ENCODE data around the gene CCDC57.
"Not testable (repeated sequence)": the region's sequence is repeated elsewhere in the genome, so short reads cannot be mapped to it uniquely, and the experiment has no call there.

Gene CCDC57

DNA sequence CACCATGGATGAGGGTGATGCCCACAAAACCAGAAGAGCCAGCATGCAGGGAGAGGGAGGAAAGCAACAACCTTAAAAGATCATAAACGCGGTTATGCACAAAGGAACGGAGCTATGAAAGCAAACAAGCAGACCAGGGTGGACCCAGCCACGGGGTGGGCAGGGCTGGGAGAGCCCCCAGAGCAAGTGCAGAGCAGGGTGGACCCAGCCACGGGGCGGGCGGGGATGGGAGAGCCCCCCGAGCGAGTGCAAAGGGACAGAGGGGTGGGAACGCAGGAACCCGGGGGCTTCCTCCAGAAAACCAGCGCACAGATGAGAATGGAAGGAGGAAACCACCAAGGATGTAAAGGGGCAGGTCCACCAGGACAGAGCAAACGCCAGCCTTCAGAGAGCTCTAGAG is 33.2 kb downstream of the CCDC57 start:
- DNase-seq (ENCODE audit: low read depth in 1 of 2, low spot score in 1 of 2), result no peak

DNA sequence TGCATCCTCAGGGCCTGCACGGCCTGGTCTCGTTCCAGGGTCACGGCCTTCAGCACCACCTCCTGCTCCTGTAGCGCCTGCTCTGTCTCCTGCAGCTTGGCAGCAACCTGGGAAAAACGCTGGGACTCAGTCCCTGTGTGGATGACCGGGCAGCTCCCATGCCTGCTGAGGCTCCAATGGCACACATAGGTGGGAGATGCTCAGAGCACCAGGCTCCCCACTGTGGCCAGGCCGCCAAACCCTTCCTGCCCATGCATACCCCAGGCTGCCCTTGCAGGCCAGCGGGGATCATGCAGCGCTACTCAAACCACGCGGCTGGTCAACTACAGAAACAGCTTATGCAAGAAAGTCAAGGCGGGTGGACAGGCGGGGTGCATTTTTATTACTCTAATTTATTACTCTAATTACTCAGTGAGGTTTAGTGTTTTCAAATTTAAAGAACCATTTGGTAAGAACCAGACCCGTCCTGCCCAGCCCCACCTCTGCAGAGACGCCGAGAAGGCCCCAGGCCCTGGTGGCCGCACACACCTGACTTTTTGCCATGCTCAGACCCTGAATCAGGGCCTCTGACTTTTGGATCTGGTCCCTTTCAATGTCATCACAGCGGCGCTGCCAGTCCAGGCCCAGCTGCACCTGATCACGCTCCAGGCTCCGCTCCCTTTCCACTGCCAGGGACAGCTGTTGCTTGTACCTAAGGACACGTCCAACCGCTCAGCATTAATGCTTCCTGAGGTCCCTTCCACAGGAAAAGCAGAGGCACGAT is 34.0 kb downstream of the CCDC57 start:
- DNase-seq (ENCODE audit: low read depth in 1 of 2, low spot score in 1 of 2), result no peak

DNA sequence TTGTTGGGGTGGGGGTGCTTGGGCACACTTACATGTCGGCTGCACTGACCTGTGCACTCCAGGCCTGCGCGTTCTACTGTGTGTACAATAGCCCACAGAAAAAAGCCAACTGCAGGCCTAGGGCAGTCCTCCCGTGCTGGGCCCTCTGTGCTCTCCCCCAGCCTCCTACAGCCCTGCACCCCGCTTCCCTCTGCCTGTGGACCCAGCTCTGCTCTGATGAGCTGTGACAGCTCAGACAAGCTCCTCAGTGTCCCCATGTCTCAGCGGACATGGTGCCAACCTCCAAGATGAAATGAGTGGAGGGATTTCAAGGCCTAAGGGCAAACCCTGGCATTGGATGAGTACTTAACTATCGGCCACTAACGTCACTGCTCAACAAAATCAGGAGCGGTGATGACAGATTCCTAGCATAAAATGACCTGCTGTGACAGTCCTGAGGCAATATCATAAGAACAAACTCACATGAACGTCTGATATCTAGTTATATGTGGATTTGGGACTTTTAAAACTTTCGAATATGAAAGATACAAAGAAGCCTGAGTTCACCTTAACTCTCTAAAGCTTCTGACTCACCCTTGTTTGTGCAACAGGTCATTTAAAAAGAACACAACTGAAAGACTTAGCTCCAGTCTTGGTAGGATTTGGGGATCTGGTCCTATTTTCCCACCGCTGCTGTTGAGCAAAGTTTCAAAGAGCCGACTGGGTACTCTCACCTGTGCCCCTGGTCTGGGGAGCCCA is 34.7 kb downstream of the CCDC57 start:
- no peak for DNase-seq (ENCODE audit: low read depth in 1 of 2, low spot score in 1 of 2)

DNA sequence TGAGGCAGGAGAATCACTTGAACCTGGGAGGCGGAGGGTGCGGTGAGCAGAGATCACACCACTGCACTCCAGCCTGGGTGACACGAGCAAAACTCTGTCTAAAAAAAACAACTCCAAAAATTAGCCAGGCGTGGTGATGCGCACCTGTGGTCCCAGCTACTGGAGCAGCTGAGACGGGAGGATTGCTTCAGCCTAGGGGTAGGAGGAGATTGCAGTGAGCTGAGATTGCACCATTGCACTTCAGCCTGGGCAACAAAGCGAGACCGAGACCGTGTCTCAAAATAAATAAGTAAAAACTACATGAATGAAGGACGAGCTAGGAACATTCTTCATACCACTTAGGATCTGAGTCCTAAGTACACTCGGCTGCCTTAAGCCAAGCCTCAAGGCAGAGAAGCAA is 35.4 kb downstream of the CCDC57 start:
- DNase-seq (ENCODE audit: low read depth in 1 of 2, low spot score in 1 of 2), result no peak

DNA sequence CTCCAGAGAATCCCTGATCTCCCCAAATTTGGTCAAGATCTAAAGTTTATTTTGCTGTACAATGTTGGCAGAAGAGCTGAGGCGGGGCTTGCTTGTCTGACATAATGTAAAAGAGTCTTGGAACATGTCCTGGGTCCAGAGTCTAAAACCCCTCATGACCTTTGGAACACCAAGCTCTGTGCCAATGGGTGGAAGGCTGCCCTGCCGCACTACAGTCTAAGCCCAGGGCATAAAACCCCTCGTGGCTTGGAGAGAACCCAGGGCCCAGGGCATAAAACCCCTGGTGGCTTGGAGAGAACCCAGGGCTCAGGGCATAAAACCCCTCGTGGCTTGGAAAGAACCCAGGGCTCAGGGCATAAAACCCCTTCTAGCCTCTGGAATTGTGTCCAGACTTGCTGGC is 36.7 kb downstream of the CCDC57 start:
- no peak for DNase-seq (ENCODE audit: low read depth in 1 of 2, low spot score in 1 of 2)

DNA sequence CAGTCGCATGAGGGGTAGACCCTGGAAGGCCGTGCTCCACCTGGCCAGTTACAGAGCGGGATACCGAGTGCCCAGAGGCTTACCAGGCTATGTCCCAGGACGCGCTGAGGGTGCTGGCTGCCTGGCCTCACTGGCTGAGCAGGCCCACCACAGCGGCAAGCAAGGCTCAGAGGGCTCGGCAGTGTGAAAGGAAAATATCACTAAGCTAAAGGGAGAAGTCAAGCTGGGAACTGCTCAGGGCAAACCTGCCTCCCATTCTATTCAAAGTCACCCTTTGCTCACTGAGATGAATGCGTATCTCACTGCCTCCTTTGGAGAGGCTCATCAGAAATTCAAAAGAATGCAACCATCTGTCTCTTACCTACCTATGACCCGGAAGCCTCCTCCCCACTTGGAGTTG is 37.4 kb downstream of the CCDC57 start:
- no peak for DNase-seq (ENCODE audit: low read depth in 1 of 2, low spot score in 1 of 2)

DNA sequence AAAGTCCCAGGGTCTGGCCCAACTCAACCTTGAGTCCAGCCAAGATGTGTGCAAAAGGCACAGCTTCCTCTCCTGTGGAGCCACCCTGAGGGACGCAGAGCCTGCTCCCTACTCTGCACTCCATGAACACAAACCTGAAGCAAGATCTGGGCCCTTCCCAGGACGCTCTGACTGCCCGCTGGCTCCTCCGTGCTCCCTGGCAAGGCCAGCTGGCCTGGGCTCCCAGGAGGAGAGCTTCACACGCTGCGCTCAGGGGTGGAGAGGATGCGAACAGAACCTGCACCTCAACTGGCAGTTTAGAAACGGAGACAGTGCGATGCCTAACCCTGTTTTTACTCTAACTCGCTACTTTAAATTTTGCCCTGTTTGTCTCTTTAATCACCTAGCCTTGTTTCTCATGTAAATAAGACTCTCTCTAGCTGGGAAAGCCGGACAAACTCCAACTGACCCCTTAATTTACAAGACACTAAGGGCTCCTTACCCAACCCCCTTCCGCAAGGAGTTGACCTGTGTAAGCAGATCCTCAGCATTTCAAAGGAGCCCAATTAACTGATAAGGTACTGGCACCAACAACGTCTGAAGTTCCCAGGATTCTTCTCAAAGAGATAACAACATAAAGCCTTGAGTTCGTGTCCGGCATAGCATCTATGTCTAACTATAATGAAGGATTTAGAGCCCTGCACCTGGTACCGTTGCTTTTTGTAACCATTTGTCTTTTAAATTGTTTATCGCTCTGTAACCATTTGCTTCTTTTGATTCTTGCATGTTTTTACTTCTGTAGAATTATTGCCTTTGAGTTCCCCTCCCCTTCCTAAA is 38.4 kb downstream of the CCDC57 start:
- DNase-seq (ENCODE audit: low read depth in 1 of 2, low spot score in 1 of 2), result not testable (repeated sequence)

DNA sequence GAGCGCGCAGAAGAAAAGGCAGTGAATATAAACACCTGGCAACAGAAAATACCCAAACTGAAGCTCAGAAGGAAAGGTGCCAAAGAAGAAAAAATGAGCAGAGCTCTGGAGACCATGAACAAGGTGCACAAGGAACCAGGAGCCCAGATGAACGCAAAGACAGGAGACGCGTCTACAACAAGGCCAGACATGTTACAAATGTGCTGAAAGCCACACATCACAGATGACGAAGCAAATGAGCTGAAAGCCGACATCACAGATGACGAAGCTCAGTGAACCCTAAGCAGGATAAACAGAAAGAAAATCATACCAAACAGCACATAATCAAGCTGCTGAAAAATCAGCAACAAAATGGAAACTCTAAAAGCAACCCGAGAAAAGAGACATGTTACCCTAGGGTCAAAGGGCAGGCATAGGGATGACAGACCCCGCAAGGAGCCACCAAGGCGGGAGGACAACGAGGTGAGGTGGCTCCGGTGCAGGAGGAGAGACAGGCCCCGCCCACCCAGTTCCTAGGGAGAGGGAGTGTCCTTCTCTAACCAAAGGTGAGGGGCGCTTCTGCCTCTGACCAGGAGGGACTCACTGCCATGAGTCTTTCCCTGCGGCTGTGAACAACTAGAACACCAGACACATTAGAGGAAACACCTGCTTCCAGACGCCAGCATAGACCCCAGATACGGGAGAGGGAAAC is 39.1 kb downstream of the CCDC57 start:
- DNase-seq (ENCODE audit: low read depth in 1 of 2, low spot score in 1 of 2), result no peak

DNA sequence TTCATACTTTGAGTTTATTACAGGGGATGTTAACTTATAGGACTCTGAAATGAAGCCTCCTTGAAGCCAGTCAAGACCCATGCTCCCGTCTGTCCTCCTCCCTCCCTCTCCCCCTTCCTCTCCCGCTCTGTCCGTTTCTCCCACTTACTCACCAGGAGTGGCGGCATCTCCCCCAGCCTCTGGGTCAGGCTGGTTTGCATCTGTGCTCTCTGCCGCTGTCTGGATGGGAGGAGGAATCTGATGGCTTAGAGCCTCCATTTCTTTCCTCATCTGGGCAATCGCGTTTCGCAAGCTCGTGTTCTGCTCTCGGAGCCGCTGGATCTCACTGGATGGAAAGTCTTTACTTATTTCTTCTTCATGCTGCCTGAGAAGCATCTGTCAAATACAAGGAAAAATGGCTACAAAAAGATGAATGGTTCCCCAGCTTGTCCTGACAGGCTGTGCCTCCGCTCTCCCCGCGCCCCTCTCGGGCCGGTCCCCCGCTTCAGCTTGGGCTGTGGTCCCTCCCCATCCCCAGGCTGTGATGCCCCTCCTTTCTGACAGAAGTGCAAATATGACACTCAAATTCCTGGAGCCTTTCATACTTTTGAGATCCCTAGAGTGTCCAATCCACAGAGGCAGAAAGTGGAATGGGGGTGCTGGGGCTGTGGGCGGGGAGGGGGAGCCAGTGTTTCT is 40.0 kb downstream of the CCDC57 start:
- DNase-seq (ENCODE audit: low read depth in 1 of 2, low spot score in 1 of 2), result no peak

DNA sequence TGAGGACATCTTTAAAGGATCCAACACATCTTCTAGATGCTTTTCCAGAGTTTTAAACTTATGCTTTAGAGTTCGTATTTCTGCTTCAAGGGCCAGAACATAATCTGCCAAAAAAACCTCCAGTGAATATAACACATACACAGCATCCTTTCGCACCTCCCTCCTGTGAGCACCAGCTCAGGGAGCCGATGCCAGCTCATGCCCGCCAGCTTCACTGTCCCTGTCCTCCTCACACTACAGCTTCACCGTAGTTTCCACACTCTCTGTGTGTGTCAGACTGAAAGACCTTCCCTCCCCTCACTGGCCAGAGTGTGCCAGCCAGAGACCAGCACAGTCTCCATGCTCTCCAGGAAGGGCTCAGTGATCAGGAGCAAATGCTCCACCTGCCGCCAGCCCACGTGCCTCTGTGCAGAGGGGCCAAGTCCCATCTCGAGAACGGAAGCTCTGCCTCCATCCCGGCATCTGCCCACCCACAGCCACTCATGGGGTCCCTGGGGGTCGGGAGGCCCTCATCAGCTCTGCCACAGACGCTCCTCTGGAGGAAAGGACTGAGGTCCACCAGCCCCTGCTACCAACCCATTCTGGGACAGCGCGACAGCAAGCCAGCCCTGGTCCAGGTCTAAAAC is 40.8 kb downstream of the CCDC57 start:
- DNase-seq (ENCODE audit: low read depth in 1 of 2, low spot score in 1 of 2), result no peak

DNA sequence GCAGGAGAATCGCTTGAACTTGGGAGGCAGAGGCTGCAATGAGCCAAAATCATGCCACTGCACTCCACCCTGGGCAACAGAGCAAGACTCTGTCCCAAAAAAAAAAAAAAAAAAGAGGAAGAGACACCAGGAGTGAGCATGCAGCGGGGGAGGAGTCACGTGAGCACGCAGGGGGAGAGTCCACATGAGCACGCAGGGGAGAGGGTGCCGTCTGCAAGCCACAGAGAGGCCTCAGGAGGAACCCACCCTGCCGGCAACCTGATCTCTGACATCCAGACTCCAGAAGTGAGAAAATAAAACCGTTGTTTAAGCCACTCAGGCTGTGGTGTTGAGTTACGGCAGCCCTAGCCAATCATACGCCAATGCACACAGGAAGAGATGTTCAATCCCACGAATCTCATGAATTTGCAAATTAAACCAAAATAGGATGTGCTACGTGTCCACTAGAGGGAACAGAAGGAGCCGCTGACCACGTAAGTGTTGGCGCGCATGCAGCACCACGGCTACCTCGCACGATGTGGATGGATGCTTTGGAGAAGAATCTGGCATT is 42.2 kb downstream of the CCDC57 start:
- DNase-seq (ENCODE audit: low read depth in 1 of 2, low spot score in 1 of 2), result no peak

DNA sequence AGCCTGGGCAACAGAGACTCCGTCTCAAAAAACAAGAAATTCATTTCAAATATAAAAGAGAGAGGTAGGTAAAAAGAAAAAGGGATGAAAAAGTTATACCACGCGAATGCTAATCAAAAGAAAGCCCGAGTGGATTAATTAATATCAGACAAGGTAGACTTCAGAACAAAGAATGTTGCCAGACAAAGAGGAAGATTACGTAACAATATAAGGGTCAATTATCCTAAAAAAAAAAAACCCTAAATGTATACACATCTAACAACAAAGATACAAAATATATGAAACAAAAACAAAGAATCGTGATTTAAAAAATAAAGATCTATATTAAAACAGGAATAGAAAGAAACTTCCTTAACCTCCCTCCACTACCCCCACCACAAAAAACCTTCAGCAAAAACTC is 44.1 kb downstream of the CCDC57 start:
- DNase-seq (ENCODE audit: low read depth in 1 of 2, low spot score in 1 of 2), result no peak

DNA sequence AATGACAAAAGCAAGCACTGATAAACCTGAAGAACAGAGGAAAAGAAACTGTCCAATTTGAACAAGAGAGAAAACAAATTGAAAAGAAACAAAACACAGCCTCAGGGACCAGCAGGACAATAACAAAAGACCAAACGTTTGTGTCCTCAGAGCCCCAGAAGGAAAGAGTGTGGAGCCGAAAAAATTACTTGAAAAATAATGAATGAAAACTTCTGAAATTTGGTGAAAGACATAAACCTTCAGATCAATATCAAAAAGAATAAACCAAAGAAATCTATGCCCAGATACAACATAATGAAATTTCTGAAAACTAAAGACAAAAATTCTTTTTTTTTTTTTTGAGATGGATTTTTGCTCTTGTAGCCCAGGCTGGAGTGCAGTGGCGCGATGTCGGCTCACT is 45.6 kb downstream of the CCDC57 start:
- no peak for DNase-seq (ENCODE audit: low read depth in 1 of 2, low spot score in 1 of 2)

DNA sequence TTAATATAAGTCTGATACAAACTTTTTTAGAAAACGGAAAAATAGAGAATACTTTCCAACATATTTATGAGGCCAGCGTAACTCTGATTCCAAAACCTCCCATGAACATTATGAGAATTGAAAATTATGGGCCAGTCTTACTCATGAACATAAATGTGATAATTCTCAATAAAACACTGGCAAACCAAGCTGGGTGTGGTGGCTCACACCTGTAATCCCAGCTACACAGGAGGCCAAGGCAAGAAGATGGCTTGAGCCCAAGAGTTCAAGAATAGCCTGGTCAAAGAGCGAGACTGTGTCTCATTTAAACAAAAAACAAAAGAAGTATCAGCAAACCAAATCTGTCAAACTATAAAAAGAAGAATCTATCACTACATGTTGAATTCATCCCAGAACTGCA is 47.8 kb downstream of the CCDC57 start:
- DNase-seq (ENCODE audit: low read depth in 1 of 2, low spot score in 1 of 2), result no peak

DNA sequence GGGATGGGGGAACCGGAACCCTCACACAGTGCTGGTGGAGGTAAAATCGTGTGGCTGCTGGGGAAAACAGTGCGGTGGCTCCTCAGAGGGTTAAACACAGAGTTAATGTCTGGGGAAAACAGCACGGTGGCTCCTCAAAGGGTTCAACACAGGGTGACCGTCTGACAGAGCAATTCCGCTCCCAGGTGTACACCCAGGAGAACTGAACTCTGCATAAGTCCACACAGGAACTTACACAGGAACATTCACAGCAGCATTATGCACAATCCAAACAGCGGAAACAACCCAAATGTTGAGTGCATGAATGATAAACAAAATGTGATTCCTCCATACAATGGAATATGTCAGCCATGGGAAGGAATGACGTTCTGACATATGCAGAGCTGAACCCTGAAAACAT is 51.4 kb downstream of the CCDC57 start:
- no peak for DNase-seq (ENCODE audit: low read depth in 1 of 2, low spot score in 1 of 2)

DNA sequence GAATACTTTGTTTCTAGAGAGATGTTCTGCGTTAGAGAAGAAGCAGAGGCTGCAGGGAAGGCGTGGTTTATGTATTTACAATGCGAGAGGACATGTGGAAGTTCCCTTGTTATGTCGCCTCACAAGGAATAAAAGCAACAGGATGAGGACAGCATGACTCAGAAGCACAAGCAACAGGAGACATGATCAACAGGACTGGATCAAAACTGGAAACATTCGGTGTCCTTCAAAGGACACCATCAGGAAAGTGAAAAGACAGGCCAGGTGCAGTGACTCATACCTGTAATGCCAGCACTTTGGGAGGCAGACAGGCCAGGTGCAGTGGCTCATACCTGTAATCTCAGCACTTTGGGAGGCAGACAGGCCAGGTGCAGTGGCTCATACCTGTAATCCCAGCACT is 52.6 kb downstream of the CCDC57 start:
- no peak for DNase-seq (ENCODE audit: low read depth in 1 of 2, low spot score in 1 of 2)

DNA sequence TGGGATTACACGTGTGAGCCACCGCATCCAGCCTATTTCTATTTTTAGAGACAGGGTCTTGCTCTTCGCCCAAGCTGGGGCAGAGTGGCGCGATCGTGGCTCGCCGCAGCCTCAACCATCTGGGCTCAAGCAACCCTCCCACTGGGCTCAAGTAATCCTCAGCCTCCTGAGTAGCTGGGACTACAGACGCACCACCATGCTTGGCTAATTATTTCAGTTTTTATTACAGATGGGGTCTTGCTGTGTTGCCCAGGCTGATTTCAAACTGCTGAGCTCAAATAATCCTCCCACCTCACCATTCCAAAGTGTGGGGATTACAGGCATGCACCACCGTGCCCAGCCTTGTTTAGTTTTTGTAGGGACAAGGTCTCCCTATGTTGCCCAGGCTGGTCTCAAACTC is 53.8 kb downstream of the CCDC57 start:
- no peak for DNase-seq (ENCODE audit: low read depth in 1 of 2, low spot score in 1 of 2)

DNA sequence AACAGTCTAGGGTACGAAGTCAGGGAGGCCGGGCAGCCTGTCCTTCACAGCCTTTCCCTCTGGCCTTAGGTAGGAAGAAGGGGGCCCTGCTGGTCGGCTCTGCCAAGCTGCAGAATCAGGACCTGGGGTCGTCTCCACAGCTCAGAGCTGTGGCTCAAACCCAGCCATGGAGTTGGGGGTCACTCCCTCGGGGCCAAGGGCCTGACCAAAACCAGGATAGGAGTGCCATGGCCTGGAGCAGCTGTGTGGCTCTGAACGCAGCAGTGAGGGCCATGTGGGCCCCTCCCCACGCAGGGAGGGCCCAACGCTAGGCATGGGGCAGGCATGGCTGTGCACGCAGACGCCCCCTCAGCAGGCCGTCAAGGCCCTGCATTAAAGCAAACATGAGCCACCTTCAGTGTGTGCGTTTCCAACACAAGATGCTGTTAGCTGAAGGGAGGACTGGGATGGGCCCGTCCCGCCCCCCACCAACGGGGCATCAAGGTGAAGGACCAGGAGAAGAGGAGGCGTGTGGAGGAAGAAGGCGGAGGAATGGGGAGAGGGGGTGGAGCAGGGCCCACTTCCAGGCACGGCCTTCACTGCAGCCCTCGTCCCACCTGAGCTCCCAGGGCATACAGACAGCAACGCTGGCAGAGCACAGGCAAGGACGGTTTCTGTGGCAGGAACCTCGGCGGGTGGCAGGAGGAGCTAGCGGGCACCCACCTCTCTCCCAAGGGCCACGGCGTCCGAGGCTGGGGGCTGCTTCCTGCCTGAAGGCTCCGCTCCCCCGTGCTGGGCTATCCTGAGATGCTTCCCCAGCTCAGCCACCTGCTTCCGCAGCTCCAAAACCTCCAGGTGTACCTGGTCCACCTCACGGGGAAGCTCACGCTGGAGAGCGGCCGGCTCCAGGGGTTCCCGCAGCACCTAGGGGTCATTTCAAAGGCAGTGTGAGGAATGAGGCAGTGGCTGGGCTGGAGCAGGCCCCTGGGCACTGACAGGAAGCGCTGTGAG is 55.3 kb downstream of the CCDC57 start:
- no peak for DNase-seq (ENCODE audit: low read depth in 1 of 2, low spot score in 1 of 2)
